Prostate gland (tissue), 2 donors: ENCODE measurements around the gene POLR2F.

Experiments
- CTCF ChIP-seq, 4 experiments: fragments of 200-600 bp in 2 of 4; fragments of 450-650 bp in 2 of 4; sonication (generic) in 2 of 4; IDR thresholded peaks; 1 replicate in 3 of 4; 2 replicates in 1 of 4; pipeline ENCODE4 v1.5.1; 2016 to 2019; ENCODE audit warnings: antibody characterized with exemption in 4 of 4, mild to moderate bottlenecking in 2 of 4, moderate library complexity in 2 of 4
- POLR2A ChIP-seq: fragments of 450-650 bp; IDR thresholded peaks from one replicate; pipeline ENCODE4 v1.6.1; 2016; ENCODE audit warnings: antibody characterized with exemption, mild to moderate bottlenecking
- POLR2AphosphoS5 ChIP-seq: sonication (generic); formaldehyde crosslinking; IDR thresholded peaks from one replicate; pipeline ENCODE4 v1.6.1; 2017; ENCODE audit warnings: antibody characterized with exemption

GRCh38 chr22:37989146-37990045, 35.9 kb downstream of the POLR2F start:
- TF ChIP-seq CTCF (IDR thresholded peaks at IDR 0.05) (no peak), POLR2AphosphoS5 (no peak), POLR2A (no peak)
